Sigmoid colon (tissue), 7 donors: Measurements from ENCODE around the gene ABHD15. TPM values are rescaled to one million over a fixed set of nuclear protein-coding genes. Genes with fewer than 3 reads are reported as not detected.

Experiments
- DNase-seq: peaks from one replicate; pipeline ENCODE4 v3.0.0-alpha.2; 2019
- H3K27ac ChIP-seq, 4 donors: fragments of 200-600 bp; sonication (generic); one replicate each; pipeline ENCODE4 v1.5.1; 2016 to 2019; ENCODE audit warnings: mild to moderate bottlenecking in 1 of 4
- H3K27me3 ChIP-seq, 3 donors: fragments of 200-600 bp; sonication (generic); one replicate each; pipeline ENCODE4 v1.5.1; 2019; ENCODE audit warnings: mild to moderate bottlenecking in 1 of 3
- H3K36me3 ChIP-seq, 4 donors: fragments of 200-600 bp; sonication (generic); one replicate each; pipeline ENCODE4 v1.5.1; 2016 to 2019
- H3K4me1 ChIP-seq, 4 donors: fragments of 200-600 bp; sonication (generic); one replicate each; pipeline ENCODE4 v1.5.1; 2017 to 2019
- H3K4me3 ChIP-seq, 4 donors: fragments of 200-600 bp; sonication (generic); one replicate each; pipeline ENCODE4 v1.5.1; 2017 to 2019; ENCODE audit warnings: mild to moderate bottlenecking in 2 of 4, moderate library complexity in 1 of 4
- H3K9me3 ChIP-seq, 4 donors: fragments of 200-600 bp in 3 of 4; sonication (generic) in 3 of 4; one replicate each; pipeline versions ENCODE4 v1.5.1 to v1.6.1; 2013 to 2019
- EP300 ChIP-seq, 4 donors: sonication (generic); formaldehyde crosslinking; IDR thresholded peaks; one replicate each; pipeline ENCODE4 v1.6.1; 2017; ENCODE audit warnings: antibody characterized with exemption in 4 of 4
- POLR2A ChIP-seq, 2 donors: fragments of 450-650 bp; IDR thresholded peaks; one replicate each; pipeline ENCODE4 v1.6.1; 2016; ENCODE audit warnings: antibody characterized with exemption in 2 of 2, mild to moderate bottlenecking in 2 of 2, moderate library complexity in 2 of 2
- POLR2AphosphoS5 ChIP-seq, 4 donors: sonication (generic); formaldehyde crosslinking; IDR thresholded peaks; one replicate each; pipeline ENCODE4 v1.6.1; 2017; ENCODE audit warnings: antibody characterized with exemption in 4 of 4
- WGBS, 2 donors: extraction: QIAGEN DNeasy Blood & Tissue Kit; methylation state at CpG; one replicate each; pipeline ENCODE4 v1.1.7; 2013; 5-methylcytosine and 5-hydroxymethylcytosine counted together
- intact Hi-C: fragments of 100-400 bp; cut with DNase I; formaldehyde crosslinking; loops from one replicate; pipeline ENCODE4 v1.15.1; 2023
- polyA plus RNA-seq, 3 donors: library from polyadenylated mRNA; stranded (reverse); fragments of 200-250 nt; gene quantifications; one replicate each; pipeline ENCODE4 v1.2.3, GENCODE V29; 2013
- total RNA-seq, 4 donors: library from RNA; depleted of rRNA; stranded (reverse); fragments of >200 nt; gene quantifications; one replicate each; pipeline ENCODE4 v1.1.0, GENCODE V29; 2016
- TF ChIP-seq, protein P1 (sequence below), 4 experiments: fragments of 450-650 bp in 3 of 4; fragments of 200-600 bp in 1 of 4; IDR thresholded peaks; one replicate each; pipeline ENCODE4 v1.5.1; 2016 to 2019; ENCODE audit warnings: antibody characterized with exemption in 4 of 4, mild to moderate bottlenecking in 3 of 4, moderate library complexity in 2 of 4
- donor health status: healthy with polysubstance abuse.
- donor health status: Bipolar disorder and iron deficiency.
- donor health status: healthy.

Gene ABHD15
- total and polyA plus RNA-seq, 7 donors = 4.1 to 10.8 (median 5.4) TPM

DNA sequence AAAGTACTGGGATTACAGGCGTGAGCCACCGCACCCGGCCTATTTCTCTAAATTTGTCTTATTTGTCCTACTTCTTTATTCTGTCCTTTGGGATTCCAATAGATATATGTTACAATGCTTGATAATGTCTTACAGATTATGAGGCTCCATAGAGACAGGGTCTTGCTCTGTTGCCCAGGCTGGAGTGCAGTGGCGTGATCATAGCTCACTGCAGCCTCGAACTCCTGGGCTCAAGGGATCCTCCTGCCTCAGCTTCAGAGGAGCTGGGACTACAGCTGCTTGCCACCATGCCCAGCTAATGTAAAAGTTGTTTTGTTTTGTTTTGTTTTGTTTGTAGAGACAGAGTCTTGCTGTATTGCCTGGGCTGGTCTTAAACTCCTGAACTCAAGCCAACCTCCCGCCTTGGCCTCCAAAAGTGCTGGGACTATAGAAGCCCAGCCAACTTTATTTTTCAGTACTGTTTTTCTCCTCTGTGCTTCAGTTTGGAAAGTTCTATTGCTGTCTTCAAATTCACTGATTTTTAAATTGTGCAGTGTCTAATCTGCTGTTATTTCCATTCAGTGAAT, 36.4 kb upstream of the ABHD15 start:
- 94% methylated on average over 6 of the region's 6 CpGs for WGBS, 2 donors
- H3K4me3 ChIP-seq = no peak overlapping the region
- intact Hi-C loops = no loop called here

GRCh38 chr17:29597361-29598172, 30.7 kb upstream of the ABHD15 start:
- TF ChIP-seq, protein P1, sequence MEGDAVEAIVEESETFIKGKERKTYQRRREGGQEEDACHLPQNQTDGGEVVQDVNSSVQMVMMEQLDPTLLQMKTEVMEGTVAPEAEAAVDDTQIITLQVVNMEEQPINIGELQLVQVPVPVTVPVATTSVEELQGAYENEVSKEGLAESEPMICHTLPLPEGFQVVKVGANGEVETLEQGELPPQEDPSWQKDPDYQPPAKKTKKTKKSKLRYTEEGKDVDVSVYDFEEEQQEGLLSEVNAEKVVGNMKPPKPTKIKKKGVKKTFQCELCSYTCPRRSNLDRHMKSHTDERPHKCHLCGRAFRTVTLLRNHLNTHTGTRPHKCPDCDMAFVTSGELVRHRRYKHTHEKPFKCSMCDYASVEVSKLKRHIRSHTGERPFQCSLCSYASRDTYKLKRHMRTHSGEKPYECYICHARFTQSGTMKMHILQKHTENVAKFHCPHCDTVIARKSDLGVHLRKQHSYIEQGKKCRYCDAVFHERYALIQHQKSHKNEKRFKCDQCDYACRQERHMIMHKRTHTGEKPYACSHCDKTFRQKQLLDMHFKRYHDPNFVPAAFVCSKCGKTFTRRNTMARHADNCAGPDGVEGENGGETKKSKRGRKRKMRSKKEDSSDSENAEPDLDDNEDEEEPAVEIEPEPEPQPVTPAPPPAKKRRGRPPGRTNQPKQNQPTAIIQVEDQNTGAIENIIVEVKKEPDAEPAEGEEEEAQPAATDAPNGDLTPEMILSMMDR (IDR thresholded peaks at IDR 0.05) = no peak
- TF ChIP-seq POLR2AphosphoS5 (IDR thresholded peaks at IDR 0.05) = no peak
- H3K36me3 ChIP-seq = no peaks in the 10 kb centered on the region
- DNase-seq = peak; percentile 65
- peaks cover 0 to 18% (median 15%) of the 10 kb centered on the region in 4 donors for H3K4me1 ChIP-seq
- 72 to 80% methylated on average over 13 of the region's 13 CpGs for WGBS, 2 donors
- intact Hi-C loops = no loop called here
- H3K9me3 ChIP-seq = no peaks in the 10 kb centered on the region
- H3K27ac ChIP-seq = no peak overlapping the region
- no peak overlapping the region for H3K4me3 ChIP-seq
- no peaks in the 10 kb centered on the region for H3K27me3 ChIP-seq

More for the DNA sequence above, 36.4 kb upstream of the ABHD15 start:
- TF ChIP-seq POLR2AphosphoS5 (IDR thresholded peaks at IDR 0.05) (no peak), EP300 (IDR thresholded peaks at IDR 0.05) (no peak), POLR2A (IDR thresholded peaks at IDR 0.05) (no peak)
- TF ChIP-seq, protein P1 (IDR thresholded peaks at IDR 0.05) = no peak
- Histone ChIP-seq H3K27me3 (no peaks in the 10 kb centered on the region), H3K9me3 (no peaks in the 10 kb centered on the region), H3K4me1 (no peaks in the 10 kb centered on the region), H3K27ac (no peak overlapping the region), H3K36me3 (no peaks in the 10 kb centered on the region)
- DNase-seq = no peak

- no peaks in the 10 kb centered on the region for H3K27me3 ChIP-seq
- peaks cover 0 to 26% (median 23%) of the 10 kb centered on the region in 4 donors for H3K4me1 ChIP-seq
- H3K9me3 ChIP-seq = no peaks in the 10 kb centered on the region
- no peaks in the 10 kb centered on the region for H3K36me3 ChIP-seq
- intact Hi-C loops = no loop called here
- no peak overlapping the region for H3K4me3 ChIP-seq
- 79 to 81% methylated on average over 9 of the region's 9 CpGs for WGBS, 2 donors
- DNase-seq = no peak
- H3K27ac ChIP-seq = no peak overlapping the region
- TF ChIP-seq, protein P1 (IDR thresholded peaks at IDR 0.05) = no peak
- TF ChIP-seq EP300 (IDR thresholded peaks at IDR 0.05) (no peak), POLR2A (IDR thresholded peaks at IDR 0.05) (no peak), POLR2AphosphoS5 (IDR thresholded peaks at IDR 0.05) (no peak)
Observed at GRCh38 chr17:29596811-29597210, 30.0 kb upstream of the ABHD15 start.

GRCh38 chr17:29595943-29596774, 29.3 kb upstream of the ABHD15 start:
- 86 to 88% methylated on average over 12 of the region's 12 CpGs for WGBS, 2 donors
- no peaks in the 10 kb centered on the region for H3K36me3 ChIP-seq
- H3K4me3 ChIP-seq = no peak overlapping the region
- DNase-seq = no peak
- no peaks in the 10 kb centered on the region for H3K9me3 ChIP-seq
- intact Hi-C loops = no loop called here
- H3K4me1 ChIP-seq = peaks cover 0 to 32% (median 29%) of the 10 kb centered on the region in 4 donors
- H3K27ac ChIP-seq = no peak overlapping the region
- no peaks in the 10 kb centered on the region for H3K27me3 ChIP-seq
- no peak for TF ChIP-seq POLR2A (IDR thresholded peaks at IDR 0.05)
- TF ChIP-seq EP300 (IDR thresholded peaks at IDR 0.05) = no peak
- TF ChIP-seq POLR2AphosphoS5 (IDR thresholded peaks at IDR 0.05) = no peak
- TF ChIP-seq, protein P1 (IDR thresholded peaks at IDR 0.05) = no peak
